Stomach (tissue), 9 donors: ENCODE data around the gene GOLGA2. TPM values are rescaled to one million over a fixed set of nuclear protein-coding genes. Genes with fewer than 3 reads are reported as not detected.
A peak's percentile ranks its signal among the peaks of the same experiment; 100 is the strongest.

ENCODE experiments used
- DNase-seq, 2 donors: peaks; one replicate each; pipeline versions ENCODE4 v3.0.0 to v3.0.0-alpha.2; 2013 to 2019
- H3K27ac ChIP-seq, 5 donors: fragments of 200-600 bp in 4 of 5; sonication (generic) in 4 of 5; one replicate each; pipeline ENCODE4 v1.5.1; 2013 to 2019; ENCODE audit warnings: mild to moderate bottlenecking in 1 of 5, moderate library complexity in 1 of 5
- H3K27me3 ChIP-seq, 3 donors: fragments of 200-600 bp; sonication (generic); one replicate each; pipeline ENCODE4 v1.5.1; 2017 to 2019; ENCODE audit warnings: mixed run types in 1 of 3
- H3K36me3 ChIP-seq, 4 donors: fragments of 200-600 bp; sonication (generic); 1 replicate in 3 of 4; 2 replicates in 1 of 4; pipeline ENCODE4 v1.5.1; 2016 to 2019
- H3K4me1 ChIP-seq, 4 donors: fragments of 200-600 bp; sonication (generic); one replicate each; pipeline ENCODE4 v1.5.1; 2016 to 2019
- H3K4me3 ChIP-seq, 4 donors: fragments of 200-600 bp; sonication (generic) in 3 of 4; one replicate each; pipeline ENCODE4 v1.5.1; 2016 to 2019; ENCODE audit warnings: mild to moderate bottlenecking in 1 of 4
- H3K9me3 ChIP-seq, 4 donors: fragments of 200-600 bp; sonication (generic); one replicate each; pipeline ENCODE4 v1.5.1; 2016 to 2019
- EP300 ChIP-seq: sonication (generic); formaldehyde crosslinking; IDR thresholded peaks from one replicate; pipeline ENCODE4 v1.6.1; 2017; ENCODE audit warnings: antibody characterized with exemption
- POLR2A ChIP-seq, 4 donors: fragments of 450-650 bp; IDR thresholded peaks; one replicate each; pipeline ENCODE4 v1.6.1; 2016; ENCODE audit warnings: antibody characterized with exemption in 4 of 4, control low read depth in 2 of 4, mild to moderate bottlenecking in 1 of 4, moderate library complexity in 1 of 4
- POLR2AphosphoS5 ChIP-seq, 3 donors: sonication (generic); formaldehyde crosslinking; IDR thresholded peaks; one replicate each; pipeline ENCODE4 v1.6.1; 2016; ENCODE audit warnings: antibody characterized with exemption in 3 of 3
- WGBS, 5 donors: extraction: QIAGEN DNeasy Blood & Tissue Kit in 3 of 5; methylation state at CpG; one replicate each; pipeline versions ENCODE4 v1.1.5 to v1.1.7; 2013 to 2018; 5-methylcytosine and 5-hydroxymethylcytosine counted together
- intact Hi-C: fragments of 100-400 bp; cut with DNase I; formaldehyde crosslinking; loops from one replicate; pipeline ENCODE4 v1.15.1; 2023; ENCODE audit warnings: low total_unique reads
- polyA plus RNA-seq, 3 donors: library from polyadenylated mRNA; stranded (reverse); fragments of 200-250 nt; gene quantifications; one replicate each; pipeline ENCODE4 v1.2.3, GENCODE V29; 2013
- total RNA-seq, 5 donors: library from RNA; depleted of rRNA; stranded (reverse); fragments of >200 nt; gene quantifications; one replicate each; pipeline versions ENCODE4 v1.1.0 to v1.2.3, GENCODE V29; 2014 to 2016
- TF ChIP-seq, protein P1 (sequence below), 7 experiments: fragments of 450-650 bp in 4 of 7; fragments of 200-600 bp in 3 of 7; sonication (generic) in 3 of 7; IDR thresholded peaks; one replicate each; pipeline ENCODE4 v1.5.1; 2016 to 2019; ENCODE audit warnings: antibody characterized with exemption in 7 of 7, control low read depth in 2 of 7, mild to moderate bottlenecking in 1 of 7
- donor health status: healthy with polysubstance abuse.
- donor health status: Bipolar disorder and iron deficiency.
- donor health status: healthy.

The GOLGA2 gene
- total and polyA plus RNA-seq, 8 donors = 48.4 to 204 (median 63.8) TPM

DNA sequence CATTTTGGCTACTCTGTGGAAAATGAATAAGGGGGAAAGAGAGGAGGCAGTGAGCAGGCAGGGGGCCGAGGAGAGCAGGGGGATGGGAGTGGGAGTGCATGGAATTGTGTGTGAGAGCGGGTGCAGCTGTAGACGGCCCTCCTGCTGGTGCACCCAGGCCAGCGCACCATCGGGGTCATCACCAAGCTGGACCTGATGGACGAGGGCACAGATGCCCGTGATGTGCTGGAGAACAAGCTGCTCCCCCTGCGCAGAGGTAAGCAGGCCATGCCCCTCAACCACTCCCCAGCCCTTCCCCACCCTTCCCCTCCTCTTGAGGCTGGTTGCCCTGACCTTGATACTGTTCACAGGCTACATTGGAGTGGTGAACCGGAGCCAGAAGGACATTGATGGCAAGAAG, 56.0 kb downstream of the GOLGA2 start:
- Histone ChIP-seq H3K9me3 (no peaks in the 10 kb centered on the region), H3K27ac (no peak overlapping the region), H3K4me3 (no peak overlapping the region), H3K27me3 (no peaks in the 10 kb centered on the region), H3K36me3 (peaks cover 0 to 5% (median 0%) of the 10 kb centered on the region in 4 donors), H3K4me1 (peaks cover 5 to 18% (median 14%) of the 10 kb centered on the region in 4 donors)
- 78 to 92% (median 90%) methylated on average over 8 to 9 of the region's 9 CpGs for WGBS, 5 donors
- intact Hi-C loops = no loop called here
- no peak for DNase-seq
- TF ChIP-seq POLR2A (IDR thresholded peaks at IDR 0.05) = no peak
- no peak for TF ChIP-seq EP300
- TF ChIP-seq, protein P1, sequence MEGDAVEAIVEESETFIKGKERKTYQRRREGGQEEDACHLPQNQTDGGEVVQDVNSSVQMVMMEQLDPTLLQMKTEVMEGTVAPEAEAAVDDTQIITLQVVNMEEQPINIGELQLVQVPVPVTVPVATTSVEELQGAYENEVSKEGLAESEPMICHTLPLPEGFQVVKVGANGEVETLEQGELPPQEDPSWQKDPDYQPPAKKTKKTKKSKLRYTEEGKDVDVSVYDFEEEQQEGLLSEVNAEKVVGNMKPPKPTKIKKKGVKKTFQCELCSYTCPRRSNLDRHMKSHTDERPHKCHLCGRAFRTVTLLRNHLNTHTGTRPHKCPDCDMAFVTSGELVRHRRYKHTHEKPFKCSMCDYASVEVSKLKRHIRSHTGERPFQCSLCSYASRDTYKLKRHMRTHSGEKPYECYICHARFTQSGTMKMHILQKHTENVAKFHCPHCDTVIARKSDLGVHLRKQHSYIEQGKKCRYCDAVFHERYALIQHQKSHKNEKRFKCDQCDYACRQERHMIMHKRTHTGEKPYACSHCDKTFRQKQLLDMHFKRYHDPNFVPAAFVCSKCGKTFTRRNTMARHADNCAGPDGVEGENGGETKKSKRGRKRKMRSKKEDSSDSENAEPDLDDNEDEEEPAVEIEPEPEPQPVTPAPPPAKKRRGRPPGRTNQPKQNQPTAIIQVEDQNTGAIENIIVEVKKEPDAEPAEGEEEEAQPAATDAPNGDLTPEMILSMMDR (IDR thresholded peaks at IDR 0.05) = no peak
- no peak for TF ChIP-seq POLR2AphosphoS5 (IDR thresholded peaks at IDR 0.05)

DNA sequence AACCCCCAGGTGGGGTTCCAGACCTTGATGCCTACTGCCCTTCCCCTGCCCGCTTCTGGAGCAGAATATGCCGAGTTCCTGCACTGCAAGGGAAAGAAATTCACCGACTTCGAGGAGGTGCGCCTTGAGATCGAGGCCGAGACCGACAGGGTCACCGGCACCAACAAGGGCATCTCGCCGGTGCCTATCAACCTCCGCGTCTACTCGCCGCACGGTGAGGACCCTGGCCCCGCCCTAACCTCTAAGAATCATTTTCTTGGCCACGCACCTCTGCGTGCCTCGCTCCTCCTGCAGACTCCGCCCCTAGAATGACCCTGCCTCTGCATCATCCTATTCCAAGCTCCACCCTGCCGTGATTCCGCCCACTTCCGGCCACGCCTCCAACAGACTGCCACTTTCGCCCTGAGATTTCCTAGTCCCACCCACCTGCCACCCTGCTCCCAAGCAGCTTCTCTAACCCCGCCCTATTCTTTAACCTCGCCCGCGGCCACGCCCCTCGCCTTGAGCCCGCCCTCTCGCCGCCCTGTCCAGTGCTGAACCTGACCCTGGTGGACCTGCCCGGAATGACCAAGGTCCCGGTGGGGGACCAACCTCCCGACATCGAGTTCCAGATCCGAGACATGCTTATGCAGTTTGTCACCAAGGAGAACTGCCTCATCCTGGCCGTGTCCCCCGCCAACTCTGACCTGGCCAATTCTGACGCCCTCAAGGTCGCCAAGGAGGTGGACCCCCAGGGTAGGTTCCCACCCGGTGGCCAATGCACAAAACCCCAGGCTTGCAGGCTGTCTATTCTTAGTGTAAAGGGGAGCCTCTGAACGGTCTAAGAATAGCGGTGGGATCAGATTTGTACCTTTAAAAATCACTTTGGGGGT, 57.1 kb downstream of the GOLGA2 start:
- Histone ChIP-seq H3K9me3 (no peaks in the 10 kb centered on the region), H3K36me3 (peaks cover 0 to 5% (median 0%) of the 10 kb centered on the region in 4 donors), H3K4me1 (peaks cover 5 to 18% (median 14%) of the 10 kb centered on the region in 4 donors), H3K4me3 (peak overlapping the region; percentile 33 to 45 (median 38)), H3K27ac (peak overlapping the region in 3 of 5 donors; percentile 54 to 60 (median 59)), H3K27me3 (no peaks in the 10 kb centered on the region)
- intact Hi-C loops = no loop called here
- WGBS, 5 donors = 15 to 24% (median 17%) methylated on average over 46 to 47 of the region's 47 CpGs
- TF ChIP-seq POLR2AphosphoS5 (IDR thresholded peaks at IDR 0.05) (peak in 2 of 3 donors; percentile 14 to 85), POLR2A (IDR thresholded peaks at IDR 0.05) (no peak)
- TF ChIP-seq, protein P1 (IDR thresholded peaks at IDR 0.05) = peak in 2 of 7 experiments; percentile 10 to 14
- peak; percentile 97 to 98 for DNase-seq

DNA sequence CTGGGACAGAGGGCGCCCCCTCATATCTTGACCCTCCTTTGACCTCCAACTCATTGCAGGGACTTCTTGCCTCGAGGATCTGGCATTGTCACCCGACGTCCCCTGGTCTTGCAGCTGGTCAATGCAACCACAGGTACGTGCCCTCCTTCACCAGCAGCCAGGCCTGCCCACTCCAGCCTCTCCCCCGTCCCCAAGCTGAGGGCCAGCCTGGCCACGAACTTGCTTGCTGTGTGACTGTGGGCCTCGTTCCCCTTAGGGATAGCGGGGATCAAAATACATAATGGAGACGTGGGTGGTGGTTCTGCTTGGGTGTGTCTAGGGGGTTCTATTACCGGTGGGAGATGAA, 57.7 kb downstream of the GOLGA2 start:
- peak overlapping the region in 3 of 5 donors; percentile 54 to 60 (median 59) for H3K27ac ChIP-seq
- TF ChIP-seq, protein P1 (IDR thresholded peaks at IDR 0.05) = no peak
- WGBS, 5 donors = 46 to 67% (median 56%) methylated on average over 10 to 11 of the region's 11 CpGs
- intact Hi-C loops = no loop called here
- peak overlapping the region; percentile 33 to 45 (median 38) for H3K4me3 ChIP-seq
- no peak for DNase-seq
- H3K27me3 ChIP-seq = no peaks in the 10 kb centered on the region
- H3K36me3 ChIP-seq = peaks cover 0 to 5% (median 0%) of the 10 kb centered on the region in 4 donors
- no peaks in the 10 kb centered on the region for H3K9me3 ChIP-seq
- H3K4me1 ChIP-seq = peaks cover 5 to 18% (median 14%) of the 10 kb centered on the region in 4 donors

DNA sequence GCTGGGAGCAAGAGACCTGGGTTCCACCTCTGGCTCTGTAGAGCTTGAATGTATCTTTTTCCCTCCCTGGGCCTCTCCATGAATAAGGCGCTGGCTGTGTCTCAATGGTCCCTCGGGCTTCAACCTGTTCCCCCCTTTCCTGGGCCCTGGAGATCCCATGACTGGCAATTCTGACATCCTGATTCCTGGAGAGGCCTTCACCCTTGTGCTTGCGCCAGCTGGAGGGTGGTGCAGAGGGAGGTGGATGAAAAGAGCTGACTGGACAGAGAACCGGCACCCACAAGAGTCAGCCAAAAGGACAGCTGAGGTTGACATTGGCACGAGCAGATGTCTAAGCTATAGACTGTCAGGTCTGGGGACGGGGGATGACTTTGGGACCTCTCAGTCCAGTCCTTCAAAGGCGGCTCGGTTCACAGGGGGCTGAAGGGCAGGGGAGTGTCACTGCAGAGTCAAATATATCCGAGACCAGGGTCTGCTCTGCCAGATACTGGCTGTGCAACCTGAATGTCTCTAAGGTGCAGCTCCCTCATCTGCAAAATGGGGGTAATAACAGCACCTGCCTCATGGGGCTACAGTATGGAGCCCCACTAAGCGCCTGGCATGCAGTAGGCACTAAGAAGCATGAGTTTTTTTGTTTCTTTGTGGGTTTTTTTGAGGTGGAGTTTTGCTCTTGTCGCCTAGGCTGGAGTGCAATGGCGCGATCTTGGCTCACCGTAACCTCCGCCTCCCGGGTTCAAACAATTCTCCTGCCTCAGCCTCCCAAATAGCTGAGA, 58.8 kb downstream of the GOLGA2 start:
- Histone ChIP-seq H3K36me3 (peaks cover 0 to under 1% (median 0%) of the 10 kb centered on the region in 4 donors), H3K27me3 (peaks cover 0 to 4% (median 0%) of the 10 kb centered on the region in 3 donors), H3K27ac (peak overlapping the region in 1 of 5 donors; percentile 7), H3K4me3 (no peak overlapping the region), H3K9me3 (no peaks in the 10 kb centered on the region), H3K4me1 (peaks cover 5 to 18% (median 14%) of the 10 kb centered on the region in 4 donors)
- TF ChIP-seq, protein P1 (IDR thresholded peaks at IDR 0.05) = no peak
- intact Hi-C loops = no loop called here
- WGBS, 5 donors = 78 to 85% (median 83%) methylated on average over 16 of the region's 16 CpGs
- DNase-seq = no peak
